Embryonic facial prominence (tissue), 1 donor: Measurements from ENCODE around the gene CDC123.
"Not testable (repeated sequence)": the region's sequence is repeated elsewhere in the genome, so short reads cannot be mapped to it uniquely, and the experiment has no call there.

Source experiments
- DNase-seq: peaks from one replicate; pipeline ENCODE4 v3.0.0-alpha.2; 2016; ENCODE audit errors: extremely low spot score

The CDC123 gene, protein sequence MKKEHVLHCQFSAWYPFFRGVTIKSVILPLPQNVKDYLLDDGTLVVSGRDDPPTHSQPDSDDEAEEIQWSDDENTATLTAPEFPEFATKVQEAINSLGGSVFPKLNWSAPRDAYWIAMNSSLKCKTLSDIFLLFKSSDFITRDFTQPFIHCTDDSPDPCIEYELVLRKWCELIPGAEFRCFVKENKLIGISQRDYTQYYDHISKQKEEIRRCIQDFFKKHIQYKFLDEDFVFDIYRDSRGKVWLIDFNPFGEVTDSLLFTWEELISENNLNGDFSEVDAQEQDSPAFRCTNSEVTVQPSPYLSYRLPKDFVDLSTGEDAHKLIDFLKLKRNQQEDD

DNA sequence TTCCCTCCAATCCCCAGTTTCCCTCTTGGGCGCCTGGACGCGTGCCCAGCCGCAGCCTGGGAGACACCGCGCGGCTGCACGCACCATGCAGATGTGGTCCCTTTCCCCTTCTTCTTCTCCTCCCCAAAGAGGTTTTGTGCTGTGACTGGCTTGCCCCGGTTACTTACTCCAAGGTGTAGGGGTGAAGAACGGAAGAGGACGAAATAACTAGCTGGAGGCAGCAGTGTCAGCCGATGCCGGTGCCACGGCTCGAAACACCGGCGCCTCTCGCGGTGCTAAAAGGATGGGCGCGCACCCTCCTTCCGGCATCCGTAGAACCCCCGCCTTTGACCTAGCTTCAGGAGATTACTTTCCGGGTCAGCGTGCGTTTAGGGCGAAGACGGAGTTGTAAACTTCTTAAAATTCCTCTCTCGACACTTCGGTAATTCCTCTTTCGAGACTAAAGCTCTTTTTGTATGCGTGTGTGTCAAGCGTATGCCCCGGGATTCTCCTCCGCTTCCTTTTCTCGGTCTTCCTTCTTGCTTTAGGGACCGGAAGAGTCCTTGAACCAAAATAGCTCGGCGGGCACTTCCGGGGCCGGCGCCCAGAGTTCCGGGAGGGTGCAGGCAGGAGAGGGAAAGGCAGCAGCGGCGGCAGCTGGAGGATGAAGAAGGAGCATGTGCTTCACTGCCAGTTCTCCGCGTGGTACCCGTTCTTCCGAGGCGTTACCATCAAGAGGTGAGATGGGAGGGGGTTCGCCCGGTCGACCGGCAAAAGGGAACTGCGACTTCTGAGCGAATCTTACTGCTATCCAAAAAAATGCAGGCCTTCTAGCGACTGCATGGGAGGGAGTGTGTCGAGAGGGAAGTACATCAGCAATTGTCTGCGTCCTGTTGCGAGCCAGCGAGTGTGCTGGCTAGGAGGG lies at the start of gene CDC123, which contains the start of gene NUDT5:
Gene CDC123 (plus strand): TSS at position 586 of the 904 bp plus-strand sequence. CDS start 58 bp downstream, at position 644.
Gene NUDT5 (minus strand): TSS at position 289 of the 904 bp plus-strand sequence. CDS start 9,600 bp downstream, outside the sequence.
- DNase-seq, result peak; percentile 79

DNA sequence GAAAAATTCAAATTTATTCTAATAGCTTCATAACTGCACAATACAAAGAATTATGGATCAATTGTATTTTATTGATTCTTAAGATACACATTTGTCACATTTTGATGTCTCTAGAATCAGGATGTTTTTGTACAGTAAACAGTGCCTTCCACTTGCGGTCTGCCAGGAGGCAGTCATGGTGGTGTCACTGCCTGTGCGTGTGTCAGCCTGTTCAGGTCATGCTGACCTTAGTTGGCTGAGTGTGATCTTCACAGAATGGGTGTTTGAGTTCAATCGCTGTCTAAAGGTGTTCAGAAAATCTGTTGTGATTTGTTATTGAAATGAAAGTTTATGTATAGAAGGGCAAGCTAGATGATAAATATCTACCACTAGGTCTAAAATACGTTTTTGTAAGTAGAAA lies 45.8 kb upstream of the CDC123 start:
- no peak for DNase-seq

DNA sequence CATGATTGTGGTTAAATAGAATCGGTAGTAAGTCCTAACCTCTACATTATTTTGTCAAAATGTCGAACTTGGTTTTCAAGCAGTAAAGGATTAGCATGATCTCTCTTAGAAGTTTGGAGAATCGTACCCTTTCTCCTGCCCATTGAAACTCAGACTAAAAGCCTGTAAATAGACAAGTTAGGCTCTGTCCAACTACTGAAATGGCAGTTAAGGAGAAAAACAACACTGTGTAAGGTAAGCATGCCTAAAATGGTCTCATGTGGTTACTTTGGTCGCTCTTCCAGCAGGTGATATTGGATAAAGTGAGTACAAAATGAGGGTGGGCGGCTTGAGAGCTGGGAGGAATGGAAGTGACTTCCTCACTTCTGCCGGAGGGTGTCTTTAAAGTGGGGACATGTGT lies 41.5 kb upstream of the CDC123 start:
- DNase-seq, result no peak

DNA sequence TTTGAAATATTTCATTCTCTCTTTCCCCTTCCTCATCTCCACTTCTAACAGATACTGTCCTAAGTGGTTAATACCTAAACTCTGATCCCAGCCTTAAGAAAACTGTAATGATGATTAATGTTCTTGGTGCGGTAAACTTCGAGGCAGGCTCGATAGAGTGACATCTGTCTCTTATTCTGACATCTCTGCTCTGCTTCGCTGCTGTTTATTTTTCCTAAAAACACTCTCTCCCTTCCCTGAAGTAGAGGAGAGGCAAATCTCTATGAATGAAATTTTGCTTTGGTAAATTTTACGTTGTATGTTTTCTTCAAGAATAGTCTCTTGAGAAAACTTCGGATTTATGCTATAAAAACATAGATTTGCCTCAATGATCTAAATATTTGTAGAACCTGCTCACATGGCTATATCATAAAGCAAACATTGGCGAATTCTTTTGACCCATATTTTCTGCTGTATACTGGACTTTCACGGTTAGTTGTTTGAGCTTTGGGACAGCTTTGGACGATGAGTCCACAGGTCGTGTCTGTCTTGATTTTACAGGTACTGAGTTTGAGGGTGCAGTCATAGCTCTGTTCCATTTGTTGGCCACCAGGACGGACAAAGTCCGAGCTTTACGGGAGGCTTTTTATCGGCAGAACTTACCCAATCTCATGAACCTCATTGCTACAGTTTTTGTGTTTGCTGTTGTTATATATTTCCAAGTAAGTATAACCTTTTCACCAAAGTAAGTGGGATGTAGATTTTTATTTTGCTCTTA lies 39.4 kb upstream of the CDC123 start:
- DNase-seq, result no peak

DNA sequence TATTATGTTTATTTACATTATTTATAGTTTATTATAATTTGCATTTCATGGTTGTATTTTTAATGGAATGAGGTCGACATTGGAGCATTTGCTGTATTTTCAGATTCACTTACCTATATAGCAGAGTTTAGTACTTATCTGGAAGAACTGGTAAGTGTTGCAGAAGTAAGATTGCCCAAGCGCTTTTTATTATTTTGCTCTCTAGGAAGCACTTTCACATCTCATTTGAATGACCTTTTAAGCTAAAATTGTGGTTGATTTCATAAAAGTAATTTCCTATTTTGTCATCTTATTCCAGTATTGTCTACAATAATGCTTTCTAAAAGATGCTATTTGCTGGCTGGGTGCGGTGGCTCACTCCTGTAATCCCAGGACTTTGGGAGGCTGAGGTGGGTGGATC lies 37.9 kb upstream of the CDC123 start:
- no peak for DNase-seq

DNA sequence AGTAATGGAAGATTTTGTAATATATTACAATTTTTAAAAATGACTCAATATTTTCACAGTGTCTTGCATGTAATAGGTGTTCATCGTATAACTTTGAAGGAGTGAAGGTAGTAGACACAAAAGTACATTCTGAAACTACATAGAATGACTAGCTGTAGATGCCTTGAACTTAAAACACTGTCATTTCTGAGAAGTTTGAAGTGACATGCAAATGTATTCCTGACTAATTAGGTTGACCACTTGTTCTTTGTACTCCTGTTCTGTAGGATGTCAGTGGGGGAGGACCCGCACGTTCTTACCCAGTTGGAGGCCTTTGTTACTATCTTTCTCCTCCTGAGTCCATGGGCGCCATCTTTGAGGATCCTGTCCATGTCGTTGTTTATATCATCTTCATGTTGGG lies 35.3 kb upstream of the CDC123 start:
- no peak for DNase-seq

DNA sequence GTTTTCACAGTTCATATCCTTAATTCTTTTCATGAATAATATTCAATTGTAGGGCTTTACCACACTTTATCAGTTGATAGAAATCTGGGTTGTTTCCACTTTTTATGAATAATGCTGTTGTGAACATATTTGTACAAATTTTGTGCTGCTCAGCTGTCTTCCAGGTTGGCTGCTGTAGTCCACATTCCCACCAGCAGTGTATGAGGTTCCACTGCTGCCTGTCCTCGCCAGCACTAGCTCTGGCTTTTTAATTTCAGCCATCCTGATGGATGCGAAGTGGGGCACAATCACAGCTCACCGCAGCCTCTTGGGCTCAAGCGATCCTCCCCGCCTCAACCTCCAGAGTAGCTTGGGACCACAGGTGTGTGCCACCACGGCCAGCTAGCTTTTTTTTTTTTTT lies 33.1 kb upstream of the CDC123 start:
- DNase-seq, result no peak

DNA sequence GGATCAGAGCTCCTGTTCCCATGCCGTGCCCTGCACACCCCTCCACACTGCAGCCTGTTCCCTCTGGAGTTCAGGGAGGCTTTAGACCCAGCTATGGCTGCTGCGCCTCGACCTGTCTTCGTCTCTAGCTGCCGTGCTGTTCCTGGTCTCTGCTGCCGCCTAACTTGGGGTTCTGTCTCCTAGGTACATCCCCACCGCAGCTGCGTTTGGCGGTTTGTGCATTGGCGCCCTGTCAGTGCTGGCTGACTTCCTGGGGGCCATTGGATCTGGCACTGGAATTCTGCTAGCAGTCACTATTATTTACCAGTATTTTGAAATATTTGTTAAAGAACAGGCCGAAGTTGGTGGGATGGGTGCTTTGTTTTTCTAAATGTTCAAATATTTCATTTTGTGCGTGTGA lies 31.9 kb upstream of the CDC123 start:
- DNase-seq, result no peak

DNA sequence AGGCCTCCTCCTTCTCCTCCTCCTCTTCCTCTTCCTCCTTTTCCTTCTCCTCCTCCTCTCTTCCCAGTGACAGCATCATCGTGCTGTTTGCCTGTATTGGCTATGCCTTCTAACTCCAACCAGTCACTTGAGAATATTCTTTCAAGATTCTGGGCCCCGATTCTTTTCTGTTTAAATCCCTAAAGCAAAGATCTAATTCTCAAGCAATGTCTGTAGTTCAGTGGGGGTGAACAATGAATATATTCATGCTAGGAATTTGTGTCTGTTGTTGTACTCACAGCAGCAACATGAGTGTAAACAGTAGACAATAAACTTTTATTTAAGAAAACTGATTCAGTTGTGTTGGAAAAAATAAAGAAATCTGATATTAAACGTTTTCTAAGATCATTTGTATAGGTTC lies 31.0 kb upstream of the CDC123 start:
- DNase-seq, result no peak

DNA sequence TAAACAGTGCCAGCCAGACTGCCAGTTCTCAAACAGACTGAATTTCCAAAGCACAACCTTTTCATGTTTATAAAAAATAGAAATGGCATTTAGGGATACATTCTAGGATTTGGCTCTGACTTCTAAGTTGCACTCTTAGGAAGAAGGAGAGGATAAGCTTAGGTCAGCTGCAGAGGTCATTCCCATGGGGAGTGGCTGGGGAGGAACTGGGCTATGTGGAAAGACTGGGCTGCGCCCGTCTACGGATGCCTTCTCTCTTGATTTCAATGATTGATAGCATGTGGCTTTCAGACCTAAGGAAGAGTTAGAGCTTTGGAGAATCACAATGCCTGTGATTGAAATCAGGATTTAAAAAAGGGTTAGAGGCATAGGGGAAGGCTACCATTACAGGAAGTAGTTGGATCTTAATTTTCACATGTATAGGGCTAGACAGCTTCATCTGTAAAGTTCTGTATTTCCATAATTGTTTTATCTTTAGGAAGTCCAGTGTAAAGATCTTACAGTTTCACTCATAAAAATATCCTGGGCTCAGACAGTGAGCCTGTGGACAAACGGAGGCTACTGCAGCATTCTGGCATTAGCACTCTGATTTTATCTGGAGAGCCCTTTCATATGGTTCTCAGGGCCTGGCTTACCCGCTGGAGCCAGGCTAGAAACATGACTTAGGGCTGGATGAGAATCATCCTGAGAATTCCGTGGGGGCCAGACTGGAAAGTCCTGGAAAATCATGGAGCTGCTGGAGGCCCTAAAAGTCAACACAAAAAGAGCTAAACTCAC lies 29.8 kb upstream of the CDC123 start:
- DNase-seq, result no peak

DNA sequence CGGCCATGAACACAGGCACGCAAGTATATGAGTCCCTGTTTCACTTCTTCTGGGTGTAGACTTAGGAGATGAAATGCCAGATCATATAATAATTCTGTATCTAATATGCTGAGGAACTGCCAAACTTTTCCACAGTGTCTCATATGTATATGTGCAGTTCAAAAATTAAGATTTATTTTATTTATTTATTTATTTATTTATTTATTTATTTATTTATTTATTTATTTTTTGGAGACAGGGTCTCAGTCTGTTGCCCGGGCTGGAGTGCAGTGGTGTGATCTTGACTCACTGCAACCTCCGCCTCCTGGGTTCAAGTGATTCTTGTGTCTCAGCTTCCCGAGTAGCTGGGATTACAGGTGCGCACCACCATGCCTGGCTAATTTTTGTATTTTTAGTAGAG lies 24.5 kb upstream of the CDC123 start:
- DNase-seq, result not testable (repeated sequence)

DNA sequence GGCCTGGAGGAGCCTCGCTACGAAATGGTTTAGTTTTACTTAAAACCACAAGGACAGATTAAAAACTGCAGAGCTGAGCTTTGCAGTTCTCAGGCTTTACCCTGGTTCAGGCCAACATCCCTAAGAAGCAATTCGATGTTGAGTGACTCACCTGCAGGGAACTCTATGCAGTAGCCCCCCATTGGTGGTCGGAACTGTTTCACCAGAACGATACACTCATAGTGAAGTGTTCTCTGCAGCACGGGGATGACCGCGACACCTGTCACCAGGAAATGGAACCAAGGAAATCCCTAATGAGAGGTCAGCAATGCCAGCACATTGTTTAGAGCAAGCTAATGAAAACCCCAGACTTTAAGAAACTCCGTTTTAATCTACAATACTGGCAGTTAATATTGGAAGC lies 18.3 kb upstream of the CDC123 start:
- DNase-seq, result no peak

DNA sequence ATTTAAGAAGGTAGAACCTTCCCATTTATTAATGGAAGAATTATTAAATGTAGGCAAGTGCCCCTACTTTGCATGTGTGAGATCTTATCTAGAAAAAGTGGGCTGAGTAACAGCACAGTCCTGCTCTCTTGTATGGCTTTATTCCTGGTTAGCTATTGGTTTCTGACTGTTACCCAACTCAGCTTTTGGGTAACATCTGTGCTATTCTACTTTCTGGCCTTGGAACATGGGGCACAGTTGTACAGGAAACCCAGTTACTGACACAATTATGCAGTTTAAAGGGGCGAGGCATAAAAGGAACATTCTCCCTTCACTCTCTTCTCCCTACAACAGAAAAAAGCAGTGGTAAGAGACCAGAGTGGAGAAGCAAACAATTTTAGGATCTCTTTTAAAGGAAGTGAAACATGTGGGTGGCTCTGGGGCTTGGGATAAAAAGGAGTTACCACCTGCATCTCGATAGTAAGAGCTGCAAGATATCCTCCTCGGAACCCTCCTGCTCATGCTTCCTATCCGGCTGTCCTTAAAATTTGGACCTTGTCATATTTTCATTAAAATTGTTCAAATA lies 16.3 kb upstream of the CDC123 start:
- DNase-seq, result no peak

DNA sequence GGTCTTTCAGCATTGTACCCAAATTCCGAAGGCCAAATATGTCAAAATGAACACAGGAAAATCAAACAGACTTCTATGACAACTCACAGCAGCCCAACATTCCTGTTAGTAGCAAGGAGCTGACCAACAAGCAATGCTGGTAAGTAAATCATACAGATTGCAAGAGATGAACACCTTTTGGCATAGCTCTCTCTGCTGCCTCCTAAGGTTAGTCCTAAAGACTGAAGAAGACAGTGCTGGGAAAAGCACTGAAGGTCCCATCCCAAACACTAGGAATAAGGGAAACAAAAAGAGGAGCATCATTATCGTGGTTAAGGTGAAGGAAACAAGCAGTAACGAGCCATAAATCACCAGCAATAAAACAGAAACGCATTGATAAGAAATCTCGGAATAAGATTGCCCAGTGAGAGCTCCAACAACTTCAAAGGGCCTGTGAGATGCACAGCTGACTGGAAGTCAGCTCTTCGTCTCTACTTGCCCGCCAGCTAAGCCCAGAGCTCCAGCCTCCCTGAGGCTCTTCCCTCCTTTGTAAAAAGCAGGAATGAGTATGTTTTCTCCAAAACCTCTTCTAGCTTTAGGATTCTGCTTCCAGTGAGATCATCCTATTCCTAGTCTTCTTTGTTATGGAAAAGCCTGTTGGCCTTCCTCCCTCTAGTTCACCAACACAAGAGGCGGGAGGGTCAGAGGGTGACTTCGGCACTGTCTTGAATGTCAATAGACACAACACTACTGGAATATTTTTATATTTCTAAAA lies 15.6 kb upstream of the CDC123 start:
- no peak for DNase-seq

DNA sequence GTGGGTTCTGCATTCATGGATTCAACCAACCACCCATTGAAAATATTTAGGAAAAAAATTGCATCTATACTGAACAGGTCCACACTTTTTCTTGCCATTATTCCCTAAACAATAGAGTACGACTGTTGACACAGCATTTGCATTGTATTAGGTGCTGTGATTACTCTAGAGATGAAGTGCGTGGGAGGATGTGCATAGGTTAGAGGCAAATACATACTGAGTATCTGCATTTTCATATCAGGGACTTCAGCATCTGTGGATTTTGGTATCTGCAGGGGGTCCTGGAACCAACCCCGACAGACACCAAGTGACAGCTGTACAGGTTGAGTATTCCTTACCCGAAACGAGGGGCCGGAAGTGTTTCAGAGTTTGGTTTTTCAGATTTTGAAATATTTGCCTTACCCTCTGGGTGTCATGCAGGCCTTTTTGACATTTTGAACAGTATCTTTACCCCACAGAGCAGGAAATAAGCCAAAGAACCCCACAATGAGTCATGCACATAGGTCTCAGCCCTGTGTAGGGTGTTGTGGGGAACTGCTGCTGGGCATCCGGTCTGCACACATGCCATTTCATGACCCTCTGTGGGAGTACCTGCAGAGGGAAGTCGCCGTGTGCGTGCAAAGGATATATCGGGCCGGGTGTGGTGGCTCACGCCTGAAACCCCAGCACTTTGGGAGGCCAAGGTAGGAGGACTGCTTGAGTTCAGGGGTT lies 14.8 kb upstream of the CDC123 start:
- DNase-seq, result no peak

DNA sequence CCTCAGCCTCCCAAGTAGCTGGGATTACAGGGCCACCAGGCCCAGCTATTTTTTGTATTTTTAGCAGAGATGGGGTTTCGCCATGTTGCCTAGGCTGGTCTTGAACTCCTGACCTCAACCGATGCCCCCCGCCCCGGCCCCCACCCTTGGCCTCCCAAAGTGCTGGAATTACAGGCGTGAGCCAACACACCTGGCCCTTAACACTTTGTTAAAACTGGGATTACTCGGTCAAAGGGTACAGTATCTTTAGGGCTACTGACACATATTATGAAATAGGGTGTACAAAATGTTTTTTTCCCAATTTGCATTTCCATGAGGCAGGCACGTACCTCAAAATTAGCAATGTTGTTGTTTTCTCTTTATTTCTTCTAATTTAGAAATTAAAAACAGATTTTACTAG lies 11.8 kb upstream of the CDC123 start:
- DNase-seq, result no peak

DNA sequence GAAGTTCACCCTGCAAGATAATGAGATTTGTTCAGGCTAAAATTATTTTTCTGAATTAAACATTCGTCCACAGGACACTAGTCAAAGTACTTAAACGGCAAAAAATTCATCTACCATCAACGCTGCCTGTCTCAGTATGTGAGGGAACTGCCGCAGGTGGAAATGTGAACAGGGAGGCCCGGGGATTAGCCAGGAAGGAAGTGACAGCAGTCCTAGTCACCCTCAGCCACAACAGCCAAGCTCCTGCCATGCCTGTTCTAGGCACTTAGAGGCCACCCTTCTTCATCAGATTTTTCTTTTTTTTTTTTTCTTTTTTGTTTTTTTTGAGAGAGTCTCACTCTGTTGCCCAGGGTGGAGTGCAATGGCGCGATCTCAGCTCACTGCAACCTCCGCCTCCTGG lies 9.7 kb upstream of the CDC123 start:
- DNase-seq, result no peak

DNA sequence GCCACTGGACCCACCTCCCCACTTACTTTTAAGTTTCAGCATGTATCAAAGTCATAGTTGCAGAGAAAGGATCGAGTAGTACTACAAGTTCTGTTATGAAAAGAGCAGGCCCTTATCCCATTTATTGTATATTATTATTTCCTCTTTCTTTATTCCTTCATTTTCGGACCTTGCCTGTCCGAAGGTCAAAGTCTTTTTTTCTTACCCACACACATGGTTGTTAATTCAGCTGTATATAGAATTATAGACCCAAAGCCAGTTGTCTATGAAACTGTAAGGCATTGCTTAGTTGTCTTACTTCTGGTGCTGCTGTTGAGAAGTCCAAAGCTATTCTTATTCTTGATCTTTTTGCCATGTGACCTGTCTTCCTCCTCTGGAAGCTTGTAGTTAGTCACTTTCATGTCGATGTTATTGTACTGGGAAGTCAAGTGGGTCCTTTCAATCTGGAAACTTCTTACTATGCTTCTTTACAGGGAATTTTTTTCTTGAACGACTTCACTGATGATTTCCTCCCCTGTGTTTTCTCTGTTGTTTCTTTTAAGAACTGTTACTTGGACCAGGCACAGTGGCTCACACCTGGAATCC lies 8.6 kb upstream of the CDC123 start:
- no peak for DNase-seq

DNA sequence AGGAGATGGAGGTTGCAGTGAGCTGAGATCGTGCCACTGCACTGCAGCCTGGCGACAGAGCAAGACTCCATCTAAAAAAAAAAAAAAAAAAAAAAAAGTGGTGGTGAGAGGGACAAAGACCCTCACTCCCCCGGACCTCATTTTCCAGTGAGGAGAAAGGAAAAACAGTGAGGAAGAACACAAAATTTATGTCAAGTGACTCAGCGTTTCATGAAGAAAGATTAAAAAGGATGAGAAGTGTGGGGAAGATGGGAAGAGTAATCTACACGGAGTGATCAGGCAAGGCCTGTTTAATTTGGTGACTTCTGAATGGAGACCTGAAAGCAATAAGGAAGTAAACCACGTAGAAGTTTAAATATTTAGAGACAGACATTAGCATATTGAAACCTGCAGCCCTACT lies 7.3 kb upstream of the CDC123 start:
- no peak for DNase-seq
